Measurements from ENCODE around the gene CITED2.

- TF ChIP-seq CTCF (IDR thresholded peaks at IDR 0.05) (no peak), POLR2A (IDR thresholded peaks at IDR 0.05) (no peak)
Observed at GRCh38 chr6:139423037-139423703, 48.7 kb upstream of the CITED2 start.
